ENCODE measurements around the gene GPC5. TPM values are rescaled to one million over a fixed set of nuclear protein-coding genes. Genes with fewer than 3 reads are reported as not detected.

Gene GPC5
- total and polyA plus RNA-seq, 9 of the 15 experiments (the other 6 are each of a cell fraction or from before 2014, with no cell fraction given), result 0.18 to 0.27 TPM; not detected in 7

DNA sequence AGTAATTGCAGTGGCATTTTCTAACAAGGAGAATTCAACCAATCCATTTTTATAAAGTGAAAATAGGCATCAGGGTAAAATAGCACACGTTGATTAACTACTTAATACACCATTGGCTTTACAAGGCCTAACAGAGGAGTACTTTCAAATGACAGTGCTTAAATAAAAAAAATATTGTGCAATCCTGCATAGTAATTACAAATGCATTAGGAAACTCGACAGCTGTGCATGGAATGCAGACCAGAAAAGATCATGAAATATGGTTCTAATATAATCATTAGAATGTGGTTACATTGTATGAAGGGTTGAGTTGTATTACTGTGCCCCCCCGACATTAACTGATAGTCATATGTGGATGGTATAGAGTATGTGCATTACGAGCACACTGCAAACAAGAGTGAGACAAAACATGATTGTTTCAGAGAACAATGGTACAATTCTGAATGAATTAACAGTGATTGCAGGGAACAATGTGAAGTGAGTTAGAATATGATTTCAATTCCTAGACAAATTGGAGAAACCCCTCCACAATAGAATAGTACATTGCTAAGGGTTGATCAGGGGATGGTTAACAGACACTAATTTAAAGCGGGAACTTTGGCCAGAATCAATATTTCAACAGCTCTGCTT lies 270.6 kb downstream of the GPC5 start (continued):
- TF ChIP-seq KLF13 (tag; IDR thresholded peaks at IDR 0.05; ENCODE audit: borderline replicate concordance, low read depth) (no peak), U2AF2 (optimal IDR thresholded peaks at IDR 0.05; ENCODE audit: low read depth, low read length) (no peak), CHD1 (IDR thresholded peaks at IDR 0.05; ENCODE audit: low read length) (no peak), ESRRB (CRISPR knock-in tag; IDR thresholded peaks at IDR 0.05; ENCODE audit: borderline replicate concordance) (no peak), NFE2L1 (tag; IDR thresholded peaks at IDR 0.05; ENCODE audit: borderline replicate concordance, low read depth) (no peak), CEBPG (CRISPR knock-in tag; IDR thresholded peaks at IDR 0.05) (no peak), CEBPG (tag; conservative IDR thresholded peaks at IDR 0.05 in 1 of 2, IDR thresholded peaks at IDR 0.05 in 1 of 2) (peak in 1 of 2 experiments; percentile 72; a peak in 2 of 4 replicates), CEBPB (tag; IDR thresholded peaks at IDR 0.05) (peak; percentile 88), ZNF589 (CRISPR knock-in tag; IDR thresholded peaks at IDR 0.05; ENCODE audit: low read depth) (no peak), ZZZ3 (IDR thresholded peaks at IDR 0.05) (no peak), YBX1 (IDR thresholded peaks at IDR 0.05) (no peak), SMARCA5 (IDR thresholded peaks at IDR 0.05) (no peak), ZFP30 (CRISPR knock-in tag; IDR thresholded peaks at IDR 0.05; ENCODE audit: borderline replicate concordance) (no peak), GABPB1 (CRISPR knock-in tag; IDR thresholded peaks at IDR 0.05) (no peak), RERE (CRISPR knock-in tag; IDR thresholded peaks at IDR 0.05; ENCODE audit: borderline replicate concordance) (no peak)
